GM19463 (cell line): ENCODE data around the gene TSPAN8.
"Not testable (repeated sequence)": the region's sequence is repeated elsewhere in the genome, so short reads cannot be mapped to it uniquely, and the experiment has no call there.

Source experiments
- ATAC-seq: cut with Tn5 transposase; IDR thresholded peaks from one replicate; pipeline ENCODE4 v1.9.1; 2021; ENCODE audit warnings: mild to moderate bottlenecking, moderate library complexity; ENCODE audit not compliant: unreplicated experiment

TSPAN8 gene

DNA sequence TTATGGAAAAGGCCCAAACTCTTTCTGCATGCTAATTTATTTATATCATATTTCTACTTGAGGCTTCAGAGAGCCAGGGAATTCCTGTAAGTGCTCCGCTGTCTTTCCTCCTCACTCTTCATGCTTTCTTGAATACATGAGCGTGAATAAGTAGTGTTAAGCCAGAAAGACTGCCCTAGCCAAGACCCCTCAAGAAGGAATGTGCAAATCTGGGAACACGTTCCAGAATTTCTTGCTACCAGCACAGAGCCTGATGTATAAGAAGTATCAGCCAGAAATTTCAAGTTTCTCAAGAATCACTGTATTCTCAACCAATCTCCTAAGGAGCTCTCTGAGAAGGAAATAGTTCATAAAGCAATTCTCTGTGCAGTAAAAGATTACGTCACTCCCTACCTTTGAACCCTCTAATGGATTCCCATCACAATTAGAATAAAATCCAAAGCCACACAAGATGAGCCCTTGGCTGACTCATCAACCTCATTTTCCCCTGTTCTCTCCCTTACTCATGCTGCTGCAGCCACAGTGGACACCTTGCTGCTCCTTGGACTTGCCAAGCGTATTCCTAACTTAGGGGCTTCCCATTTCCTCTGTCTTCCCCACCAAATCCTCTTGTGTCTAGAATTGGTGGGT lies 6.9 kb upstream of the TSPAN8 start:
- no peak for ATAC-seq

DNA sequence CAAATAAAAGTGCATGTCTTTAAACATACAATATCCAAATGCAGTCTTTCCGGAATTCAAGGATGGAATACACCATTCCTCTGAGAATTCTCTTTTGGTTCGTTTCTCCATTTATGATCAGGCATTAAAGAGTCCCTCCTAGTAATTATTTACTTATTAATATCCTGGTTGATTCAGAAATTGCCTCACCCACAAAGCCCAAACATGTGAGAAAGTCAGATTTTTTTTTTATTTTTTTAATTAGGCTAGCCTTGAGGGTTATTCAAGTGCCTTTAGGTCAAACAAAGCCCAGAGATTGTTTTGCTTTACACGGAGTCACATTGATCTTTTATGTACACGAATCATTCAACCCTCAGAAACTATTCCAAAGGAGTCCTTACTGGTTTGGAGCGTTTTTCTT lies 6.4 kb upstream of the TSPAN8 start:
- ATAC-seq: no peak

DNA sequence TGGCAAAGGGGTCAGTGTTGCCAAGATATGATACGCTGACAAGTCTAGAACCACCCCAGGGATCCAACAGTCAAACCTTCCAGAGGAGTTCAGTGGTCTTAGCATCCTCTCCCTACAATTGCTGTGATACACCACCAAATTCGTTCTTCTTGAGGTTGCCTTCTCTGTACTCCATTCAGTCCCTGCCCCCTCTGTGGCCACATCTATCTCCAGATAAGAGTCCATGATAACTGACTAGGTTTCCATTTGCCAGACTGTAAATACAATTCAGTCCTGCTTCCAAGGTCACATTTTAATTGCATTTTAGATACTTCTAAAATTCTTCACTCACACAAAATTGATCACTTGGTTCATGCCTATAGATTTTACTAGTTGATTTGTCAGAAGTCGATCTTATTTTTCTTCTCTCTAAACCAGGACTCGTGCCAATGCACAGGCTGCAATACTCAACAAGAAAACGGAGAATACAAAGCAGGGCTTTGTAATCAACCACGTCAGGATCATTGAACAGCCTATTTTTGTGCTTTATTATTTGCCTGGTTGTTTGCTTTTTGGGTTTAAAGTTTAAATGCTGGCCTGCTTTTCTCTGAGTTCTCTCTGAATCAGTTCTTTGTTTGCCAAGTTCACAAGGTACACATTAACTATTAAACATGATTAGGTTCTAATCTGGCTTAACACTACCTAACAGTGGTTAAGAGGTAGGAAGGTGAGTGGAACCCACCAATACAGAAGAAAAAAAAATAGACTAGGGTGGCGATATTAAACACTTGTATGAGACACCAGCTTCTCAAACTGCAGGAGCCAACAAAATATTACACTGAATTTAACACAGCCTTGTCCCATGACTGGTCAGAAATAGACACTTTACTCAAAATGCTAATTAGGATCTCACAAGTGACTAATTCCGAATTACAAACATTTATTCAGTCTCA lies 5.3 kb upstream of the TSPAN8 start:
- no peak for ATAC-seq

DNA sequence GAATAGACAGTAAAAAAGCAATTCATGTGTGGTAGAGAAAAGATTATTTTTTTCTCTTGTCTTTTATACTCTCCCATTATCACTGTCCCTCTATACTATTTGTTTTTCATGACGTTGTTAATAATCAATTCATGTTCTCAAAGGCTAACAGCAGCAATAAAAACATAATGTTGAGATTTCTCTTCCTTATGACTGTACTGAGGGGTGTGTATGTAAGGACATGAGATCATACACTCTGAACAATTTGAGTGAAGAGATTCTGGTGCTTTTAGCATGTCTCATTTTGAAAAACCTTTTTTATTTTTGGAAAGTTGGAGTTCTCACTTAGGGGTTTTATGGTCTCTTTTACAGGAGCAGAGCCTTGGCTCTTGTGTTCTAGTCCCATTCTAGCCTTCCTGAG lies 3.8 kb upstream of the TSPAN8 start:
- ATAC-seq: no peak

DNA sequence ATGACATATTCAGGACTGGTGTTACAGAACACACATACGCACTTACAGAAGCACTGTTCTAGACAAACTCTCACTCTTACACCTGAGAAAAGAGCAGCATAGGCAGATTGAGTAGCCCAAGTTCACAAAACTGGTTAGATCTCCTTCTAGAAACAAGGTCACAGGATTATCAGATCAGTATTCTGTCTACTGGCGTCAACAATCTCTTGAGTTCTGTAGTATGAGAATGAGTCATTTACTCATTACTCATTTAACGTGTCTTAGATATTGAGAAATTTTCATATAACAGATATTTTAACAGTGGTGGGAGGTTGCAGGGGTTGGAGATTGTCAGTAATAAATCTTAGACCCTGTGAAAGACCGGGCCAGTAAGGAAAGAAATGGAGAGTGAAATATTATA lies 2.8 kb upstream of the TSPAN8 start:
- ATAC-seq: no peak

DNA sequence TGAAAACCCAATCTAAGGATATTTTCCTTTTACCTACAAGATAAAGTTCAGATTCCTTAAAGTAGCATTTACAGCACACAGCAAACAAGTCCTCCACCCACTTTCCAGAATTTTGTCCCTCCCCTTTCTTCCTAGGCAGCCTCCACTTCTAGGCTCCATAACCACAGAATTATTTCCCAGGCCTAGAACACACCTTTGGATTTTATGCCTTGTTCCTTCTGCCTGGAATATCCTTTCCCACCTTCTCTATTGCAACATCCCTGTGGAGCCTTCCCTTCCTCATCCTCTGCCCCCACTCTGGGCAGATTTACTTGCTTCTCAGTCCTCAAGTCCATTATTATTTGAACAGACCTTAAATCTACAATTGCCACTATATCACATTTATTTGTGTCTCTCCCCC lies 2.1 kb upstream of the TSPAN8 start:
- no peak for ATAC-seq

DNA sequence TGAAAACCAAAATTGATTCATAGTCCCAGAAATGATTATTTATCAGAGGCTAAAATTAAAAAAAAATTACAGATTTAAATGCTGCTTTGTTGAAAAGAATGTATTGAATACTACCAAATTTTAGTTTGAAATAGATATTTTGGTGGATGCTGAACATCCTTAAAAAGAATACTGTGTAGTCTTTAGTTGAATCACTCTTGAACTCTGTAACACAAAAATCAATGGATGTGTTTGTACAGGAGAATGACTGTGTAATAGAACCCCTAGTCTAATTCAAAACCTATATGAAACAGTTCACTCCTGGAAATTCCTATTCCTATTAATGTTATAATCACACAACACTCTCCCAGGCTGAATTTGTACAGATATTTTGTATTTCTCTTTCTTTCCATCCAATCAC lies 1.5 kb upstream of the TSPAN8 start:
- ATAC-seq: no peak

DNA sequence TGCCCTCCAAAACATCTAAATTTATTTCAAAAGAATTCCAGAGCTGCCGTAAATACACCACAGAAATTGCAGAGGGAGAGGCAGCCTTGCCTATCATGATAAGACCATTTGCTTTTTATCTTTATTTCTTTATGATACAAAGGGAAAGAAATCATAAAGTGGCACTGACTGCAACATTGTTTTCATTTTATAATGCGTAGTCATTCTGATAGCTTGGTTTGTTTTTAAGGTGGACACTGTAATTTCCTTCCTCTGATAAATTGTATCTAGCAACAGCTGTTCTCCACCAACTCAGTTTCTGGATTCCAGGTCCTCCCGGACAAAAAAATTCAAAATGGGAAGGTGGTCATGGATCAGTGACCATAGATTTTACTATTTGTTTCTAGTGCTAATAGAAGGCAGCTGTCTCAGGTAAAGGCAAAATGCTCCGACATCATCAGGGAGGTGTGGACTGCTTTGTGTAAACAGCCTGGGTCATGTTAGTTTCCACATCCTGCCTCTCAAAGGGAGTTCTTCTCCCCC lies 623 bp upstream of the TSPAN8 start:
- no peak for ATAC-seq

DNA sequence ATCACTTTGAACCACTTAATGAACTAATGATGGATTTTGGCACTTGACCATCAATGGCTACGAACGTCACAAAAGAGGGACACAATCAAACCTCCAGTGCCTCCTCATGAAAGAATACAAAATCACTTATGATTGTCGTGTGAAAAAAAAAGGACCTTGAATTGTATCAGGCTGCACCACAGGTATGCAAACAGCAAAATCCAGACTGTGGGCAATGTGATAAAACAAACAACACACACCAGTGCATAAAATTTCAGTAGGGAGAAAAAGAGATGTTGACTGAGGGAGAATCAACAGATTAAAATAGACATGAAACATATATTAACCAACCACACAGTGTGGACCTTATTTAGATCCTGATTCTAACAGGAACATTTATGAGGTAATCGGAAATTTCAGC lies 2.6 kb downstream of the TSPAN8 start:
- no peak for ATAC-seq

DNA sequence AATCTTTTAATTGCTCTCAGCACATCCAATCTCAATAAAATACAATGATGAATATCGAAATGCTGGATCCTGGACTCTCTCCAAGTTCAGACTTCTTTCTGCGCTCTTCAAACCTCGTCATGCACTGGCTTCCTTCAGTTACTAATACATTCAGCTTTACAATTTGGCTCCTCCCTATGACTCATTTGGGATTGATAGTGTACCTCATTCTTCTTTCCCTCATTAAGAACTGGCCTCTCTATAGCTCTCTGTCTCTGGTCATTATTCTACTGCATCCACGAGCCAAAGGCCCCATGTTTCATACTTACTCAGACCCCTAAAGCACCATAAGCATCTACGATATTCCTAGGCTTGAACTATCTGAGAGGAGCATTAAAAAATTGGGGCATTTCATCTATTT lies 4.9 kb downstream of the TSPAN8 start:
- no peak for ATAC-seq

DNA sequence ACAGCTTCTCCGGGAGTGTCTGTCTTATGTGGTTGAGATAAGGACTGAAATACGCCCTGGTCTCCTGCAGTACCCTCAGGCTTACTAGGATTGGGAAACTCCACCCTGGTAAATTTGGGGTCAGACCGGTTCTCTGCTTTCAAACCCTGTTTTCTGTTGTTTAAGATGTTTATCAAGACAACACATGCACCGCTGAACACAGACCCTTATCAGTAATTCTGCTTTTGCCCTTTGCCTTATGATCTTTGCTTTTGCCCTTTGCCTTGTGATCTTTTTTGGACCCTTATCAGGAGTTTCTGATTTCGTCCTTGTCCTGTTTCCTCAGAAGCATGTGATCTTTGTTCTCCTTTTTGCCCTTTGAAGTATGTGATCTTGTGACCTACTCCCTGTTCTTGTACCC lies 7.8 kb downstream of the TSPAN8 start:
- not testable (repeated sequence) for ATAC-seq

DNA sequence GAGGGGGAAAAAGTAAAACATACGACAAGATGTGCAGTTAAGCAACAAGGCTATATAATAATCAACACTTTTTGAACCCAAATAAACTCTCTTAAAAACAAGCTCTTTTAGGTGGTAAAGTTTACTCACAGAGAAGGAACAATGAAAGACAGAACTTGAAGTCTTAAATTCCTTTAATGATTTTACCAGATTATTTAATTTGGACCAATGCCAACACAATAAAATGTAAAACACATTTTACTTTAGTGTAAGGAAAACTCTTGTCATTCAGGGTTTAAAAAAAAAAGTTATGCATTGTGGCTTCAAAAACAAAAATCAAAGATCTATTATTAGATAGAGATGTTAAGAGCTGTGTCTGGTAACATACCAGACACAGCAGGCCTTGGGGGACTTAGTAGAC lies 13.1 kb downstream of the TSPAN8 start:
- no peak for ATAC-seq

DNA sequence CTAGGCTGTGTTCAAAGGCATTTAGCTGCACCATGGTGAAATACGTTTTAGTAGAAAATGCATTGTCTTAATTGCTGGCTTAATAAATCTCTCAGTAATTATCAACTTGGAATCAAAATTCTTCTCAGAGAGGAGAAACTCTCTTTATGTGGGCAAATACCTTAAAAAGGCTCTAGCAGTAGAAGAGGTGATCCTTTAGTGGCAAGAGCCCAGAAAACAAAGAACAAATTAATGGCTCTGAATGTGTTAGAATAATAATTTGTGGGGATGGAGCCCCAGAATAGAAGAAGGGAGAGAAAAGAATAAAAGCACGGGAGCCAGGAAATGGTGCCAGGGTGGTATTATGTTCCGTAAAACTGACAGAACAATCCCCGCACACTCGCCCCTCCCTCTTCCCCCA lies 14.8 kb downstream of the TSPAN8 start:
- ATAC-seq: no peak

DNA sequence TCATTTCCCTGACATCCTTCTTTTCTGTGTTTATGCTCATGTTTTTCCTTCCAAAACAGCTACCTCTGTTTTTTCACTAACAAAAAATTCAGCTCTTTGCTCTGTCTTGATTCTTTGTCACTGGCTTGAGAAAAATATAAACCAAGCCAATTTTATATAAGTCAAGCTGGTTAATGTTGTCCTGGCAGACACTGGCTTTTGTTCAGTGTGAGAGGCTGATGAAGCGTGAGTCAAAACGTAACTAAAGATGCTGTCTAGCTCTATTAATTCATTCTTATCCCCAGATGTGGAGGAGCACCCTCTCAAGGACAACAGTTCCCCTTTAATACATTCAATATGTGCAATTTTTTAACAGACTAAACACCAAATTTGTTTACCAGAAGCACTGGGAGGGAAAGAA lies 15.8 kb downstream of the TSPAN8 start:
- no peak for ATAC-seq

DNA sequence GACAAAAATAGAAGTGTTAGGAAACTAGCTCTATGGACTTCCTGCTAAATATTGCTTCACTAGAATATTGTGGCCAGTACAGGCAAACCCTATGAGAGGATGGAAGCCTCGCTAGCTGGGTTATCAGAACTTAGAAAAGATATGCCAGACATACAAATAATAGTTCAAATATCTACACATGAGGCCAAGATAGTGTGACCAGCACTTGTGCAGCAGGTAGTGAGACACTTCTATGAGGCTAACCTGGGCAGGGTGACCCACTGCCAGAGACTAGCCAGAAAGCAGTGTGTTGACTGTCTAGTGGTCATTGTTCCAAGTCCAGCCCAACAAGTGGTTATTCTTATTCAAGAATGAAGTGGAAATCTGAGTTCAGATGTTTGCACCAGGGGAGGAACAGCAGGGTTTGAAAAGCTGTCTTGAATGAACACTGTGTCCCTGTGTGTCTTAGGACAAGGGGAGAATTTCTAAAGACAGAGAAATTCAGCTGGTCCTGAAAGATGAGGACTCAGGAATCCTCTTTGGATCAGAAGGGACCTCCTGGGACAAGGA lies 16.3 kb downstream of the TSPAN8 start:
- no peak for ATAC-seq

DNA sequence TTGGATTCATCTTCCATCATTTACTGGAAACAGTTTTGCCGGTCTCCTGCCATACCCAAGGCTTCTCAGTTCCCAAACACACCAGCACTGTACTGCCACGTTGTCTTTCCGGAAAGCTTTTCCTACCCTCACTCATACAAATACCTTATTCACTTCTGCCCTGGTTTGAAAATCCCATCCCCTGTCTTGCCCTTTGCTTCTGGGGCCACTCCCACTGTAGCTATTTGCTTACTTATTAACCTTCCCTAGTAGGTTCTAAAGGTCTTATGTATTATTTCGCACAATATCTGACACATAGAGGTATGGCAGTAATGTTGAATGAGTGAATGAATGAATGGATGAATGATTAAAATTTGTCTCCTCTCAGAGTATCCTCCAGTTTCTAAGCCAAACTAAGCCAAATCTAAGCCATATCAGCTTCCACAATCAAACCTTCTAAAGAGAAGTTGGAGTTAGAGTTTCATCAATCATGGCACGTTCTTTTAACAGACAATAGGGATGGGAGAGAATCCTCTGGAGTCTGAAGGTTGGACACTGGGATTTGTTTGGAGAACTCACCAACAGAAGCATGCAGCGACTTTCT lies 18.6 kb downstream of the TSPAN8 start:
- no peak for ATAC-seq

DNA sequence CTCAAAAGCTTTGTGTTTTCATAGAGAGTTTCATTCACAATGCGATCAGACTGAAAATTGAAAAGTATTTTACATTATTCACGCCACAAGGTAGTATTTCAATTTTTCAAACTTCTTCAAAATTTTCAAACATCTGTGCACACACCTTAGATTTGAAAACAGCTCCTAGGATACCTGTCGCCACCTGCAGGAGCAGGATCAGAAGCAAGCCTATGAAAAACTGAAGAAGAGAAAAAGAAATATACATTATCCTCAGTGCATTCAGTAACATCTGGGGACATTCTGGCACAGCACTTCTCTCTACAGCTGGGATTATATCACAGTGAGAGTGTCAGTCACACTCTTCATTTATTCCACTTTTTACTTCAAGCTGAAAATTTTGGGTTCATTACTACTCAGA lies 19.8 kb downstream of the TSPAN8 start:
- ATAC-seq: no peak

DNA sequence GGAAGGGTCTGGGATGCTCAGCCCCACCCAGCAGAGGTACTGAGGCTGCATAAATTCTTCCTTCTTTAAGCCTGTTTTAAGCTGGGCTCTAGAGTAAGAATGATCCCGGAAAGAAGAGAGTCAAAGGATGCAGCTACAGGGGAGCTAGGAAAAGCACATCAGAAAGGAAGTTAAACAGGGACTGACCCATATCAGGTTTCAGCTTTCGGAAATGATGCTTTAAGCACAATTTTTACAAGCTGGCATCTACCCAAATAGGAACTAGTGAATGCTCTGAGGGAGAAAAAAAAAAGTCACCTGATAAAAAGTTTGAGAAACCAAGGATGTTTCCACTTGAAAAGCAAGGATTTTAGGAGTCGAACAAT lies 22.0 kb downstream of the TSPAN8 start:
- ATAC-seq: no peak

DNA sequence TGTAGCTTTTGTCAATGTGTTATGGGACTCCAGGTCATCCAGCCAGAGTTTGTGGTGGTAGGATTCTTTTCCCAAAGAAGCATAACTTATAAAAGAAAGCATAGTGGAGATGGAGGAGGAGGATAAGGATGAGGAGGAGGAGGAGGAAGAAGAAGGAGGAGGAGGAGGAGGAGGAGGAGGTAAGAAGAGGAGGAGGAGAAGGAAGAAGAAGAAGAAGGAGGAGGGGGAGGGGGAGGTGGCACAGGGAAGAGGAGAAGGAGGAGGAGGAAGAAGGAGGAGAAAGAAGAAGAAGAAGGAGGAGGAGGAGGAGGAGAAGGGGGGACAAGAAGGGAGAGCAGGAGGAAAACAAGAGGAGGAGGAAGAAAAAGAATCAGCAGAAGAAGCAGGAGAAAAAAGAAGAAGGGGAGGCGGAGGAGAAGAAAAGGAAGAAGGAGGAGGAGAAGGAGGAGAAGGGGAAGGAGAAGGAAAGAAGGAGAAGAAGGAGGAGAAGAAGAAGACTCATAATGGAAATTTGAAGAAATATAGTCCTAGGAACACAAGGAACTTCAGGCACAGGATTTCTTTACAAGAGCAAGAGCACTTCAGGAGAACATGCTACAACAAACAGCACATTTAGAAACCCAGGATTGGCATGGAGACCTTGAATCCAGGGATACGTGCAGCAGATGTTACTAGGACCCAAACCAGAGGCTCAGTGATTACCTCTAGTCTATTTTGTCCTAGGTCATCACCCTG lies 22.6 kb downstream of the TSPAN8 start:
- no peak for ATAC-seq

DNA sequence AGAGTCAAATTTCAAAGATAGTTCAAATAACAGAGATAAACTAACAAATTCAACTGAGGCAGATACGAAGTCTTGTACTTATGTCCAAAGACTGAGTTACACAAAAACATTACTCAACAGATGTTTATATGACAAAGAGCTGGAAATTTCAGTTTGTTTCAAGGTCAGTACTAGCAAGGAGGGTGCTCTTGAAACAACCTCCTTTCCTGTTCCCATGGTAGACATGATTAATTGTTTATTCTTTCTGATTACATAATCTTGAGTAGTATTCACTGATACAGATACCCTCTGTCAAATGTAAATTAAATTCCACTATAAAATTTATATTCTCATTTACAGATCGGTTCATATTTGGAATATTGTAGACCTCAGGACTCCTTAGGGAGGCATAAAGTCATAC lies 23.4 kb downstream of the TSPAN8 start:
- no peak for ATAC-seq

DNA sequence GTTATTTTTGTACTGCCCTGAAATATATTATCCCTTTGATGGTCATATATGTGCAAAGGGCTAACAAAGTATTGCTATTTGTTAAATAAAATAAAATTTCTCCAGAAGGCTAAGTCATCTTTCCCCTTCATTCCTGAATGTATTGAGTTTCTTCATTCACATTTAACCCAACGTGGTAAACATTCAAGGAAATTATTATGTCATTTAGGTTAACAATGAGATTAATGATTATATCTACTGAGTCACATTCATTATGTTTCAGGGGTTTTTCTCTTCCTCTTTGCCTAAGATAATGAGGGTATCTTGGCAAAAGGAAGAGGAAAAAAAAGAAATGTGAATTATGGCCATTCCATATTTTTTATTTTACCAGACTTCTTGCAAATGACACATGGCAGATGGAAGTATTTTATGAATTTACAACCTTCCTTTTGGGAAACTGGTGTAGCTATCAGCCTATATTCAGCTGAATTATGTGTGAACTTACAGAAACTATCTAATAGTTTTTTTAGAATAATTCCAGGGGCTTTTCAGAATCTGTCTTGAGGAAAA lies 27.2 kb downstream of the TSPAN8 start:
- ATAC-seq: no peak
